GM12874 (cell line): ENCODE data around the gene TRPV5.

ENCODE experiments used
- TF ChIP-seq, protein P1 (sequence below): IDR thresholded peaks from 2 replicates; pipeline ENCODE4 v1.5.1; 2011; ENCODE audit warnings: low read depth, mild to moderate bottlenecking, control low read depth, low read length, moderate library complexity; ENCODE audit not compliant: insufficient read depth

The TRPV5 gene

DNA sequence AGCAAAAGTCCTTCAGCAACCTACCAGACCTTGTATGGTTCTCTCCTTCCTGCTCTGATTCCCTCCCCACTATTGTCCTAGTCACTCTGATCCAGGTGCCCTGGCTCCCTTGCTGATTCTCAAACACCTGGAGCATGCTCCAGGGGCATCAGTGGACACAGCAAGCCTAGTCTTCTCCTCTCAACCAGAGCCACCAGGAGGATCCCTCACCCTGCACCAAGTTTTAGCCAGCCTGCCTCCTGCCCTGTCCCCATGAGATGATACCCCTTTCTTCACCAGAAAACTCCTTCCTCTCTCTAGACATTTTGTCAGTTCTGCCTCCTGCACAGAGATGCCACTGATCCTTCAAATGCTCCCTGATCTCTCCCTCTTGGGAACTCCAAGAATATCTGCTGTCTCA lies 16.7 kb upstream of the TRPV5 start:
- TF ChIP-seq, protein P1, sequence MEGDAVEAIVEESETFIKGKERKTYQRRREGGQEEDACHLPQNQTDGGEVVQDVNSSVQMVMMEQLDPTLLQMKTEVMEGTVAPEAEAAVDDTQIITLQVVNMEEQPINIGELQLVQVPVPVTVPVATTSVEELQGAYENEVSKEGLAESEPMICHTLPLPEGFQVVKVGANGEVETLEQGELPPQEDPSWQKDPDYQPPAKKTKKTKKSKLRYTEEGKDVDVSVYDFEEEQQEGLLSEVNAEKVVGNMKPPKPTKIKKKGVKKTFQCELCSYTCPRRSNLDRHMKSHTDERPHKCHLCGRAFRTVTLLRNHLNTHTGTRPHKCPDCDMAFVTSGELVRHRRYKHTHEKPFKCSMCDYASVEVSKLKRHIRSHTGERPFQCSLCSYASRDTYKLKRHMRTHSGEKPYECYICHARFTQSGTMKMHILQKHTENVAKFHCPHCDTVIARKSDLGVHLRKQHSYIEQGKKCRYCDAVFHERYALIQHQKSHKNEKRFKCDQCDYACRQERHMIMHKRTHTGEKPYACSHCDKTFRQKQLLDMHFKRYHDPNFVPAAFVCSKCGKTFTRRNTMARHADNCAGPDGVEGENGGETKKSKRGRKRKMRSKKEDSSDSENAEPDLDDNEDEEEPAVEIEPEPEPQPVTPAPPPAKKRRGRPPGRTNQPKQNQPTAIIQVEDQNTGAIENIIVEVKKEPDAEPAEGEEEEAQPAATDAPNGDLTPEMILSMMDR, result no peak

GRCh38 chr7:142948603-142949002 lies 15.1 kb upstream of the TRPV5 start:
- TF ChIP-seq, protein P1, result no peak

GRCh38 chr7:142945001-142945400 lies 11.5 kb upstream of the TRPV5 start:
- TF ChIP-seq, protein P1, result no peak

DNA sequence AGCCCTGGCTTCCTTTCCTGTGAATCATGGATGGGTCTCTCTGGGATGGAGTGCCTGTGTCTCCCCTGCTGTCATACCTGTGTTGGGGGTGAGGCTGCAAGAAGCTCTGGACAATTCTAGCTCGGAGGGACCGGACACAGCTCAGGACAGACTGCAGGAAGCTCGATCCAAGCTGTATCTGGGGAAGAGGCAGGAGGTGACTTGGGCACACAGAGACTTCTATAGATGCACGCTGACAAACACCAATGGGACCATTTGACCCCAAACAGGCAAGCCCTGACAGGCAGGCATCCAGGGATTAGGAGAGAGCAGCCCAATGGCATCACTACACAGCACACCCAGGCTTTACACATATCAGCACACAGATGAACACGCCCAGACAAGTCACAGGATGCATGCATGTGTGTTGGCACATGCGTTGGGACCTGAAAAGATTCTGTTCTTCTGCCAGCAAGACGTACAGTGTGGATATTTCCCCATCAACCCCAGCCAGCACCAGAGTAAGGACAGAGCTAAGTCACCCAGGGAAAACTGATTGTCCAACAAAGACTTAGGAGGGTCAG lies 10.2 kb upstream of the TRPV5 start:
- TF ChIP-seq, protein P1, result no peak

DNA sequence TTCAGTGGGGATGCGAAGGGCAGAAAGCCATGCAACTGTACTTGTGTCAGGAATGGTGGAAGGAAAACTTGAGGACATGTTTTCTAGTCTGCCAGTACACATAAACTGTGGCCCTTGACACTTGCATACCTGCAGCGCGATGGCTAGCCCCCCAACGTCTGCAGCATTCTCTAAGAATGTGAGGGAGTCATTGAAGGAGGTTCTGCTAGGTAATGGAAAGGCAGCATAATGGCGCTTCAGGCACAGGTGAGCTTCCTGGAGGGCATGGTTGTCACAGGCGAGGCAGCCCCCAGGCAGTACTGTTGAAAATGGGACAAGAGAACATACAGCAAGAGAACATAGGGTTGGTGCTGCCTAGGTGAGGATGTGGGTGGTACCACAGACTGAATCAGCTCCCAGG lies 9.2 kb upstream of the TRPV5 start:
- TF ChIP-seq, protein P1, result no peak

- TF ChIP-seq, protein P1, result no peak
Measured at GRCh38 chr7:142941541-142941940, 8.0 kb upstream of the TRPV5 start.

GRCh38 chr7:142940966-142941535 lies 7.5 kb upstream of the TRPV5 start:
- TF ChIP-seq, protein P1, result no peak
